DMS53 (cell line): ENCODE measurements around the gene GRAMD1B.
"Not testable (repeated sequence)": the region's sequence is repeated elsewhere in the genome, so short reads cannot be mapped to it uniquely, and the experiment has no call there.

Source experiments
- DNase-seq: peaks from one replicate; lab custom pipeline; 2025; lab: John Stamatoyannopoulos, UW

GRAMD1B gene

GRCh38 chr11:123509737-123510578 lies 79.9 kb downstream of the GRAMD1B start:
- DNase-seq, result peak; percentile 95

- peak; percentile 57 for DNase-seq
These were observed 80.5 kb downstream of the GRAMD1B start for GRCh38 chr11:123510579-123510905.

- peak; percentile 97 for DNase-seq
These were observed 81.2 kb downstream of the GRAMD1B start for GRCh38 chr11:123511037-123511870.

GRCh38 chr11:123513309-123513708 lies 83.2 kb downstream of the GRAMD1B start:
- DNase-seq, result not testable (repeated sequence)

GRCh38 chr11:123516238-123516637 lies 86.2 kb downstream of the GRAMD1B start:
- no peak for DNase-seq

GRCh38 chr11:123517559-123518364 lies 87.7 kb downstream of the GRAMD1B start:
- DNase-seq, result no peak

- DNase-seq, result no peak
These were observed 88.5 kb downstream of the GRAMD1B start for GRCh38 chr11:123518496-123519054.

- no peak for DNase-seq
These were observed 89.2 kb downstream of the GRAMD1B start for GRCh38 chr11:123519055-123519796.

- no peak for DNase-seq
These were observed 89.7 kb downstream of the GRAMD1B start for GRCh38 chr11:123519797-123520193.

- DNase-seq, result not testable (repeated sequence)
These were observed 90.4 kb downstream of the GRAMD1B start for GRCh38 chr11:123520476-123520875.

- DNase-seq, result no peak
These were observed 90.9 kb downstream of the GRAMD1B start for GRCh38 chr11:123521001-123521400.

- DNase-seq, result no peak
These were observed 91.9 kb downstream of the GRAMD1B start for GRCh38 chr11:123521930-123522329.

- DNase-seq, result no peak
These were observed 93.5 kb downstream of the GRAMD1B start for GRCh38 chr11:123523539-123523938.

- DNase-seq, result no peak
These were observed 95.0 kb downstream of the GRAMD1B start for GRCh38 chr11:123525097-123525496.

GRCh38 chr11:123525511-123525918 lies 95.4 kb downstream of the GRAMD1B start:
- no peak for DNase-seq

- DNase-seq, result no peak
These were observed 96.1 kb downstream of the GRAMD1B start for GRCh38 chr11:123526027-123526805.

- DNase-seq, result no peak
These were observed 96.8 kb downstream of the GRAMD1B start for GRCh38 chr11:123526918-123527317.

GRCh38 chr11:123527526-123527925 lies 97.5 kb downstream of the GRAMD1B start:
- no peak for DNase-seq

GRCh38 chr11:123527947-123528346 lies 97.9 kb downstream of the GRAMD1B start:
- DNase-seq, result no peak

GRCh38 chr11:123531325-123531724 lies 101.3 kb downstream of the GRAMD1B start:
- no peak for DNase-seq
